ENCODE measurements around the gene GPR162. TPM values are rescaled to one million over a fixed set of nuclear protein-coding genes. Genes with fewer than 3 reads are reported as not detected.

GPR162 gene
- polyA plus RNA-seq, 3 donors, result 15.1 to 81.7 (median 16.0) TPM

- H3K9me3 Mint-ChIP-seq, result peaks cover 0 to 12% (median 8%) of the 10 kb centered on the region in 7 donors
- H3K9me3 ChIP-seq (replicated peaks in 1 of 2; ENCODE audit: control insufficient read depth in 1 of 2, insufficient read depth in 1 of 2, low read length in 2 of 2), result peaks cover 0 to 6% of the 10 kb centered on the region in 2 donors
- no peak overlapping the region for H3K27ac ChIP-seq (ENCODE audit: low read depth in 1 of 2, low read length in 2 of 2)
- H4K20me1 ChIP-seq (ENCODE audit: insufficient read depth, low read length), result peaks cover 5% of the 10 kb centered on the region
- no peak for DNase-seq
- H3K27me3 ChIP-seq (ENCODE audit: control insufficient read depth in 2 of 2, insufficient read depth in 2 of 2, low read length in 2 of 2), result peaks cover 12 to 36% of the 10 kb centered on the region in 2 donors
- H3K4me1 Mint-ChIP-seq, result peaks cover 17% of the 10 kb centered on the region
- H3K79me2 ChIP-seq (ENCODE audit: insufficient read depth, low read length), result no peaks in the 10 kb centered on the region
- no peak overlapping the region for H3K4me3 ChIP-seq (replicated peaks in 1 of 3; ENCODE audit: low read depth in 2 of 3, low read length in 3 of 3)
- intact Hi-C loops (cut with micrococcal nuclease), result no loop called here
- peaks cover 38 to 44% (median 40%) of the 10 kb centered on the region in 3 donors for H3K27me3 Mint-ChIP-seq (ENCODE audit: low read depth in 3 of 3)
- H3K4me3 Mint-ChIP-seq, result no peak overlapping the region
- no peaks in the 10 kb centered on the region for H3K36me3 ChIP-seq (replicated peaks in 1 of 2; ENCODE audit: control insufficient read depth in 1 of 2, insufficient read depth in 2 of 2, low read length in 2 of 2)
- peaks cover 0 to 11% of the 10 kb centered on the region in 2 donors for H3K36me3 Mint-ChIP-seq
- WGBS (ENCODE audit: insufficient coverage), result 100% methylated on average over 4 of the region's 4 CpGs
- TF ChIP-seq, protein P1, sequence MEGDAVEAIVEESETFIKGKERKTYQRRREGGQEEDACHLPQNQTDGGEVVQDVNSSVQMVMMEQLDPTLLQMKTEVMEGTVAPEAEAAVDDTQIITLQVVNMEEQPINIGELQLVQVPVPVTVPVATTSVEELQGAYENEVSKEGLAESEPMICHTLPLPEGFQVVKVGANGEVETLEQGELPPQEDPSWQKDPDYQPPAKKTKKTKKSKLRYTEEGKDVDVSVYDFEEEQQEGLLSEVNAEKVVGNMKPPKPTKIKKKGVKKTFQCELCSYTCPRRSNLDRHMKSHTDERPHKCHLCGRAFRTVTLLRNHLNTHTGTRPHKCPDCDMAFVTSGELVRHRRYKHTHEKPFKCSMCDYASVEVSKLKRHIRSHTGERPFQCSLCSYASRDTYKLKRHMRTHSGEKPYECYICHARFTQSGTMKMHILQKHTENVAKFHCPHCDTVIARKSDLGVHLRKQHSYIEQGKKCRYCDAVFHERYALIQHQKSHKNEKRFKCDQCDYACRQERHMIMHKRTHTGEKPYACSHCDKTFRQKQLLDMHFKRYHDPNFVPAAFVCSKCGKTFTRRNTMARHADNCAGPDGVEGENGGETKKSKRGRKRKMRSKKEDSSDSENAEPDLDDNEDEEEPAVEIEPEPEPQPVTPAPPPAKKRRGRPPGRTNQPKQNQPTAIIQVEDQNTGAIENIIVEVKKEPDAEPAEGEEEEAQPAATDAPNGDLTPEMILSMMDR (IDR thresholded peaks at IDR 0.05), result no peak
- H3K4me2 ChIP-seq (replicated peaks; ENCODE audit: extremely low read depth, low read length, poor library complexity, severe bottlenecking), result no peak overlapping the region
- no peak overlapping the region for H2AFZ ChIP-seq (ENCODE audit: insufficient read depth, low read depth, low read length, poor library complexity, severe bottlenecking)
- peaks cover 18 to 27% of the 10 kb centered on the region in 2 donors for H3K4me1 ChIP-seq (ENCODE audit: control insufficient read depth in 1 of 2, insufficient read depth in 2 of 2, low read length in 2 of 2)
- no peak overlapping the region for H3K27ac Mint-ChIP-seq
- H3K9ac ChIP-seq (ENCODE audit: insufficient read depth, low read length, poor library complexity, severe bottlenecking), result no peak overlapping the region
These were observed 10.5 kb downstream of the GPR162 start for GRCh38 chr12:6832125-6832524.

DNA sequence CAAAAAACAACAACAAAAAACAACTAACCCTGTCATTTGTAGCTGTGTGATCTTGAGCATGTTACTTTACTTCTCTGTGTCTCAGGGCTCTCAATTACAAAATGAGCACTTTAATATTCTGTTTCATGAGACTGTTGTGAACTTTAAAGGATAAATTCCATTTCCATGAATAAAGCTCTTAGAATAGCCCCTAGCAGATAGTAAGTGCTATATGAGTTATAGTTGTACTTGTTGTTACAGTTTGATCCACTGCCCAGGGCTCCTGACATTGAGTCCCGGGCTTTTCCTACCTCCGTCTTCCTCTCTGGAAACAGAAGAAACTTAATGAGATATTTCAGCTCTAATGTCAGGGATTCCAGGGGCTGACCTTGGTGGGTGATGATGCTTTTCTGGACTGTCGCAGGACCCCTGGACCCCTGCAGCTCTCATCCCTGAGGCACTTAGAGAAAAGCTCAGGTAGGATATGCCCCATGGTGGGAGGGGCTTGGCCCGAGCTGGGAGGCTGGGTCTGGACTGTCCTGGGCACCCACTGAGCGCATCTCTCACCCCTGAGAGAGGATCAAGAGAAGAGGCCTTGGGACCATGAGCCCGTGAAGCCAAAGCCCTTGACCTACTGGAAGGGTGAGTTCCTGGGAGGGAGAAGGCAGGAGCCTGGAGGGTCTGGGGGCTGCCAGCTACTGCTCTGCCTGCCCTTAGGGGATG lies 11.7 kb downstream of the GPR162 start:
- H3K4me1 ChIP-seq (ENCODE audit: control insufficient read depth in 1 of 2, insufficient read depth in 2 of 2, low read length in 2 of 2), result peaks cover 11 to 17% of the 10 kb centered on the region in 2 donors
- no peak overlapping the region for H3K27ac ChIP-seq (ENCODE audit: low read depth in 1 of 2, low read length in 2 of 2)
- intact Hi-C loops (cut with micrococcal nuclease), result no loop called here
- WGBS (ENCODE audit: insufficient coverage), result 88% methylated on average over 6 of the region's 6 CpGs
- no peaks in the 10 kb centered on the region for H3K79me2 ChIP-seq (ENCODE audit: insufficient read depth, low read length)
- H4K20me1 ChIP-seq (ENCODE audit: insufficient read depth, low read length), result no peaks in the 10 kb centered on the region
- H3K4me3 ChIP-seq (replicated peaks in 1 of 3; ENCODE audit: low read depth in 2 of 3, low read length in 3 of 3), result no peak overlapping the region
- H3K9me3 ChIP-seq (replicated peaks in 1 of 2; ENCODE audit: control insufficient read depth in 1 of 2, insufficient read depth in 1 of 2, low read length in 2 of 2), result peaks cover 0 to 6% of the 10 kb centered on the region in 2 donors
- peaks cover 28 to 33% (median 30%) of the 10 kb centered on the region in 3 donors for H3K27me3 Mint-ChIP-seq (ENCODE audit: low read depth in 3 of 3)
- H3K4me1 Mint-ChIP-seq, result peaks cover 9% of the 10 kb centered on the region
- peaks cover 0 to 4% of the 10 kb centered on the region in 2 donors for H3K36me3 Mint-ChIP-seq
- H3K4me2 ChIP-seq (replicated peaks; ENCODE audit: extremely low read depth, low read length, poor library complexity, severe bottlenecking), result no peak overlapping the region
- no peak overlapping the region for H3K27ac Mint-ChIP-seq
- DNase-seq, result no peak
- H2AFZ ChIP-seq (ENCODE audit: insufficient read depth, low read depth, low read length, poor library complexity, severe bottlenecking), result no peak overlapping the region
- peaks cover 0 to 7% (median 5%) of the 10 kb centered on the region in 7 donors for H3K9me3 Mint-ChIP-seq
- no peak overlapping the region for H3K9ac ChIP-seq (ENCODE audit: insufficient read depth, low read length, poor library complexity, severe bottlenecking)
- no peaks in the 10 kb centered on the region for H3K36me3 ChIP-seq (replicated peaks in 1 of 2; ENCODE audit: control insufficient read depth in 1 of 2, insufficient read depth in 2 of 2, low read length in 2 of 2)
- TF ChIP-seq, protein P1 (IDR thresholded peaks at IDR 0.05), result no peak
- peaks cover 10 to 25% of the 10 kb centered on the region in 2 donors for H3K27me3 ChIP-seq (ENCODE audit: control insufficient read depth in 2 of 2, insufficient read depth in 2 of 2, low read length in 2 of 2)
- no peak overlapping the region for H3K4me3 Mint-ChIP-seq

All from CD14-positive monocyte (primary cell).